OCI-LY3 (cell line): ENCODE data around the gene ZNF618.

Experiments used
- H2AFZ ChIP-seq: fragments of 200-600, 300-600 bp; shearing (Covaris generic); 2 replicates; pipeline ENCODE4 v1.6.0; 2014; ENCODE audit warnings: antibody characterized with exemption, low read depth, low read length
- H3K27ac ChIP-seq: fragments of 200-600, 300-600 bp; sonication (generic); 2 replicates; pipeline ENCODE4 v1.5.1; 2014; ENCODE audit warnings: mild to moderate bottlenecking, low read length, moderate library complexity, mixed read lengths
- H3K27me3 ChIP-seq: fragments of 200-600, 300-600 bp; sonication (generic); 2 replicates; pipeline ENCODE4 v1.6.1; 2014; ENCODE audit warnings: low read depth, low read length, mixed read lengths
- H3K36me3 ChIP-seq: fragments of 200-600, 300-600 bp; sonication (generic); replicated peaks from 2 replicates; pipeline ENCODE3; 2014; ENCODE audit warnings: low read depth, low read length, mixed read lengths
- H3K4me1 ChIP-seq: fragments of 300-600, 200-600 bp; sonication (generic); 2 replicates; pipeline ENCODE4 v1.6.1; 2014; ENCODE audit warnings: low read length, mixed read lengths
- H3K4me2 ChIP-seq: fragments of 200-600, 300-600 bp; sonication (generic); 2 replicates; pipeline ENCODE4 v1.6.1; 2014; ENCODE audit warnings: low read length, mixed read lengths
- H3K4me3 ChIP-seq: fragments of 300-600, 200-600 bp; sonication (generic); 2 replicates; pipeline ENCODE4 v1.5.1; 2014; ENCODE audit warnings: antibody characterized with exemption, mild to moderate bottlenecking, low read length, moderate library complexity
- H3K79me2 ChIP-seq: fragments of 300-600, 200-600 bp; shearing (Covaris generic); 2 replicates; pipeline ENCODE4 v1.6.1; 2014; ENCODE audit warnings: mild to moderate bottlenecking, low read length, mixed read lengths
- H3K9ac ChIP-seq: fragments of 300-600, 200-600 bp; shearing (Covaris generic); 2 replicates; pipeline ENCODE4 v1.6.0; 2014; ENCODE audit warnings: mild to moderate bottlenecking, low read length, moderate library complexity
- H3K9me3 ChIP-seq: fragments of 200-600, 300-600 bp; shearing (Covaris generic); 2 replicates; pipeline ENCODE4 v1.6.1; 2014; ENCODE audit warnings: low read length, mixed read lengths; ENCODE audit not compliant: insufficient read depth
- H4K20me1 ChIP-seq: fragments of 200-600, 300-600 bp; sonication (generic); 2 replicates; pipeline ENCODE4 v1.6.1; 2016; ENCODE audit warnings: low read length, mixed read lengths; ENCODE audit not compliant: insufficient read depth
- EZH2phosphoT487 ChIP-seq: fragments of 200-600 bp; shearing (Covaris generic); IDR thresholded peaks from 2 replicates; pipeline ENCODE4 v1.6.1; 2018; ENCODE audit warnings: antibody characterized with exemption, mixed run types, low read depth
- TF ChIP-seq, protein P1 (sequence below): fragments of 200-600, 300-600 bp; sonication (generic); IDR thresholded peaks from 2 replicates; pipeline ENCODE4 v1.5.1; 2014; ENCODE audit warnings: antibody characterized with exemption, low read length, low read depth

The ZNF618 gene

DNA sequence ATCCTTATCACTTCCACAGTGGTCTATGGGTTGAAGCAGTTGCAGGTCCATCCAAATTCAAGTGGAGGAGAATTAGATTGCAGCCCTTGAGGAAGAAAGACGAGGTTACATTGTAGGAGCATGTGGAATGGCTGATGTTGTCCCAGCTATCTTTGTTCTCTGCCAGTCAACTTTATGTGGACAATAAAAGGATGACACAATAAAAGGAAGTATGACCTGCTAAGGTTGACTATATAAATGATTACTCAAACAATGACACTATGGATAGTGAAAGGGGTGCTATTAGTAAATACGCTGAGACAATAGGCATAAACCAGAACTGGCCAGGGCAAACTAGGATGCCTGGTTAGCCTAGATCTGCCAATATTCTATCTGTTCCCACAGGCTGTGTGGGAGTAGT is 12.8 kb upstream of the ZNF618 start:
- no peak overlapping the region for H2AFZ ChIP-seq
- no peaks in the 10 kb centered on the region for H3K79me2 ChIP-seq
- H3K4me3 ChIP-seq = no peak overlapping the region
- no peaks in the 10 kb centered on the region for H3K9me3 ChIP-seq
- peaks cover 9% of the 10 kb centered on the region; the same call in 1 of the 2 replicates for H3K27me3 ChIP-seq
- no peak overlapping the region for H3K9ac ChIP-seq
- H3K4me2 ChIP-seq = no peak overlapping the region
- no peak for TF ChIP-seq EZH2phosphoT487
- TF ChIP-seq, protein P1, sequence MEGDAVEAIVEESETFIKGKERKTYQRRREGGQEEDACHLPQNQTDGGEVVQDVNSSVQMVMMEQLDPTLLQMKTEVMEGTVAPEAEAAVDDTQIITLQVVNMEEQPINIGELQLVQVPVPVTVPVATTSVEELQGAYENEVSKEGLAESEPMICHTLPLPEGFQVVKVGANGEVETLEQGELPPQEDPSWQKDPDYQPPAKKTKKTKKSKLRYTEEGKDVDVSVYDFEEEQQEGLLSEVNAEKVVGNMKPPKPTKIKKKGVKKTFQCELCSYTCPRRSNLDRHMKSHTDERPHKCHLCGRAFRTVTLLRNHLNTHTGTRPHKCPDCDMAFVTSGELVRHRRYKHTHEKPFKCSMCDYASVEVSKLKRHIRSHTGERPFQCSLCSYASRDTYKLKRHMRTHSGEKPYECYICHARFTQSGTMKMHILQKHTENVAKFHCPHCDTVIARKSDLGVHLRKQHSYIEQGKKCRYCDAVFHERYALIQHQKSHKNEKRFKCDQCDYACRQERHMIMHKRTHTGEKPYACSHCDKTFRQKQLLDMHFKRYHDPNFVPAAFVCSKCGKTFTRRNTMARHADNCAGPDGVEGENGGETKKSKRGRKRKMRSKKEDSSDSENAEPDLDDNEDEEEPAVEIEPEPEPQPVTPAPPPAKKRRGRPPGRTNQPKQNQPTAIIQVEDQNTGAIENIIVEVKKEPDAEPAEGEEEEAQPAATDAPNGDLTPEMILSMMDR = no peak
- H4K20me1 ChIP-seq = no peaks in the 10 kb centered on the region
- H3K27ac ChIP-seq = no peak overlapping the region
- H3K4me1 ChIP-seq = peaks cover 6% of the 10 kb centered on the region
- H3K36me3 ChIP-seq = no peaks in the 10 kb centered on the region

DNA sequence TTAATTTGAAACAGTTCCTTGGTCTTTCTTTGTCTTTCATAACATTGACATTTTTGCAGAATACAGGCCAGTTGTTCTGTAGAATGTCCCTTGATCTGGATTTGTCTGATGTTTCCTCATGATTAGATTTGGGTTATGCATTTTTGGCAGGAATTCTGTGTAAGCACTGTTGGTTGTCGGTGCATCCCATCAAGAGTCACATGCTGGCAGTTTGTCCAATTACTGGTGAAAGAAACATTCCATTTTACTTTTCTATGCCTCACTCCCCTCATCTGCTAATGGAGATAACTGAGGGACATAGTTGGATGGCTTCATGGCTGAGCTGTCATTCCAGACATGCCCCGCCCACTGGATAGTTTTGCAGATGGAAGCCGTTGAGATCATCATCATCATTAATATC is 7.6 kb upstream of the ZNF618 start:
- Histone ChIP-seq H4K20me1 (no peaks in the 10 kb centered on the region), H3K9ac (no peak overlapping the region), H3K4me2 (no peak overlapping the region), H3K27me3 (peaks cover 21% of the 10 kb centered on the region), H3K4me1 (no peaks in the 10 kb centered on the region), H3K36me3 (no peaks in the 10 kb centered on the region), H3K79me2 (no peaks in the 10 kb centered on the region), H3K9me3 (no peaks in the 10 kb centered on the region), H2AFZ (no peak overlapping the region), H3K27ac (no peak overlapping the region), H3K4me3 (no peak overlapping the region)
- TF ChIP-seq, protein P1 = no peak
- no peak for TF ChIP-seq EZH2phosphoT487

DNA sequence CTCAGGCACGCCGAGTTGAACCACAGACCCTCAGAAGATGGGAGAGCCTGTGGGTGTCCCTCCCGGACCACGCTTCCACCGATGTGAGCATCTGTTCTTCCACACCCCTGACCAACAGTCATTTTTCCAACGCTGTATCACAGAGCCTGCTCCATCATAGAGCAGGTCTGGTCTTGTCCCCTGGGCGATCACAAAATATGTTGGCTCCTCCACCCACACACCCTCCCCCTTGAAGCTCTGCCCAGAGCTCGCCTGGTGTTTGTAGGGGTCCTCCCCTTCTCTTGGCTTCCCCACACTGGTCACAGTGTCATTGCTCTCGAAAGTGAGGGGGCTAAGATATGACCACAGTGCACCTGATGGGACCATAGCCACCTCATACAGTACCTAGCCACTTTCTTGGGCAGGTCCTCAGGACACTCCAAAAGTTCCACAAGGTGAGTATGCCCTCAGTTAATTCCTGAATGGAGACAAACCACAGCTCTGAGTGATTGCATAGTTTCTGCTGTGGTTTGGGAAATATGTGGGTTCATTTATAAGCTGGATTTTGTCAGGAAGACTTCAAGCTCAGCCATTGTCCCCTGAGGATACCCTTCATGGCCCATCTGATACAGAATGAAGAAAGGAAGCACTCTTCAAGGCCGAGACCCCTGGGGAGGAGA is 3.5 kb upstream of the ZNF618 start:
- Histone ChIP-seq H3K9me3 (no peaks in the 10 kb centered on the region), H3K4me2 (no peak overlapping the region), H3K36me3 (no peaks in the 10 kb centered on the region), H3K9ac (no peak overlapping the region), H3K4me1 (peaks cover 5% of the 10 kb centered on the region), H3K27me3 (peaks cover 25% of the 10 kb centered on the region), H4K20me1 (no peaks in the 10 kb centered on the region), H2AFZ (no peak overlapping the region), H3K27ac (no peak overlapping the region), H3K4me3 (no peak overlapping the region), H3K79me2 (no peaks in the 10 kb centered on the region)
- TF ChIP-seq, protein P1 = no peak
- TF ChIP-seq EZH2phosphoT487 = no peak

DNA sequence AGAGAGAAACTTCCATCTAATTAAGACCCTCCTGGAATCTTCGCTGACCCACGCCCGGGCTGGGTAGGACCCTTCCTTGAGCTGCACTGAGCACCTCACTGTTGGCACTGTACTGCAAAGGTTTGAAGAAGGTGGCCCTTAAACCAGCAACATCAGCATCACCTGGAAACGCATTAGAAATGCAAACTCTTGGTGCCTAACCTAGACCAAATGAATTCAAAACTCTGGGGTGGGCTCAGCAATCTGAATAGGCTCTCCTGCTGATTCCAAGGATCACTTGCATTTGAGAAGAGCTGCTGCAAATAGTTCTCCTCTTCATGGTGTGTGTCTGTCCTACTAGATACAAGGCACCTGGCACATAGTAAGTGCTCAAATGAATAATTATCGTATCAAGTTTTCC is 2.7 kb upstream of the ZNF618 start:
- Histone ChIP-seq H3K4me2 (no peak overlapping the region), H3K27me3 (peaks cover 21% of the 10 kb centered on the region), H3K27ac (no peak overlapping the region), H3K36me3 (no peaks in the 10 kb centered on the region), H2AFZ (no peak overlapping the region), H3K9ac (no peak overlapping the region), H3K9me3 (no peaks in the 10 kb centered on the region), H3K4me3 (no peak overlapping the region), H3K4me1 (peaks cover 5% of the 10 kb centered on the region), H3K79me2 (no peaks in the 10 kb centered on the region), H4K20me1 (no peaks in the 10 kb centered on the region)
- TF ChIP-seq, protein P1 = no peak
- no peak for TF ChIP-seq EZH2phosphoT487
